HepG2 (cell line): ENCODE measurements around the gene FCHO1. TPM values are rescaled to one million over a fixed set of nuclear protein-coding genes. Genes with fewer than 3 reads are reported as not detected.

Experiments used
- AGO2 ChIP-seq: fragments of 200-400 bp; formaldehyde crosslinking; optimal IDR thresholded peaks from 2 replicates; pipeline ENCODE3; 2017; ENCODE audit warnings: mild to moderate bottlenecking, low read depth, low read length, moderate library complexity
- CHD2 ChIP-seq: IDR thresholded peaks from 2 replicates; pipeline ENCODE4 v1.6.1; 2011; ENCODE audit warnings: low read depth, low read length, improper control_type of control experiment
- EP300 ChIP-seq, 3 experiments: sonication (generic) in 1 of 3; formaldehyde crosslinking in 1 of 3; IDR thresholded peaks; 2 replicates each; pipeline versions ENCODE4 v1.5.1 to v1.6.1; 2011 to 2020; ENCODE audit warnings: low read depth in 2 of 3, low read length in 2 of 3, borderline replicate concordance in 1 of 3, improper control_type of control experiment in 1 of 3, mild to moderate bottlenecking in 1 of 3, missing genetic modification reagents in 1 of 3, moderate library complexity in 1 of 3
- FOXP1 ChIP-seq, 2 experiments: fragments of 450-650 bp in 1 of 2; IDR thresholded peaks; 2 replicates each; pipeline ENCODE4 v1.6.1; 2017 to 2018; ENCODE audit warnings: antibody characterized with exemption in 1 of 2
- HNF4G ChIP-seq, 2 experiments: sonication (generic) in 1 of 2; formaldehyde crosslinking in 1 of 2; IDR thresholded peaks; 2 replicates each; pipeline versions ENCODE4 v1.4.0 to v1.6.1; 2011 to 2020; ENCODE audit warnings: borderline replicate concordance in 2 of 2, low read depth in 2 of 2, mild to moderate bottlenecking in 2 of 2, low read length in 1 of 2, missing genetic modification reagents in 1 of 2, moderate library complexity in 1 of 2
- KDM6A ChIP-seq: IDR thresholded peaks from 2 replicates; pipeline ENCODE4 v1.6.1; 2016; ENCODE audit warnings: low read depth
- MTF2 ChIP-seq: sonication (generic); formaldehyde crosslinking; IDR thresholded peaks from 2 replicates; pipeline ENCODE4 v1.5.0; 2020; ENCODE audit warnings: missing genetic modification reagents, borderline replicate concordance
- NR2F6 ChIP-seq, 2 experiments: IDR thresholded peaks; 2 replicates each; pipeline ENCODE4 v1.6.1; 2016; ENCODE audit warnings: antibody characterized with exemption in 1 of 2, mild to moderate bottlenecking in 1 of 2
- PHF21A ChIP-seq: sonication (generic); formaldehyde crosslinking; IDR thresholded peaks from 2 replicates; pipeline ENCODE4 v1.5.0; 2020; ENCODE audit warnings: mild to moderate bottlenecking, missing genetic modification reagents
- PITX1 ChIP-seq: sonication (generic); formaldehyde crosslinking; IDR thresholded peaks from 2 replicates; pipeline ENCODE4 v1.5.1; 2020; ENCODE audit warnings: mild to moderate bottlenecking, missing genetic modification reagents
- RFX1 ChIP-seq: fragments of 450-650 bp; IDR thresholded peaks from 2 replicates; pipeline ENCODE4 v1.6.1; 2017
- SMAD1 ChIP-seq: sonication (generic); formaldehyde crosslinking; IDR thresholded peaks from 2 replicates; pipeline ENCODE4 v1.4.0; 2020; ENCODE audit warnings: missing genetic modification reagents, low read depth, mild to moderate bottlenecking, borderline replicate concordance
- SOX13 ChIP-seq, 3 experiments: fragments of 450-650 bp in 1 of 3; sonication (generic) in 1 of 3; formaldehyde crosslinking in 1 of 3; IDR thresholded peaks in 2 of 3; conservative IDR thresholded peaks in 1 of 3; 2 replicates each; pipeline versions ENCODE4 v1.5.0 to v1.6.1; 2016 to 2020; ENCODE audit warnings: antibody characterized with exemption in 1 of 3, mild to moderate bottlenecking in 1 of 3, missing compliant biosample characterization in 1 of 3, missing genetic modification reagents in 1 of 3, moderate library complexity in 1 of 3
- ZBTB7B ChIP-seq: sonication (generic); formaldehyde crosslinking; IDR thresholded peaks from 2 replicates; pipeline ENCODE4 v1.4.0; 2020; ENCODE audit warnings: missing genetic modification reagents
- ZMYM2 ChIP-seq: sonication (generic); formaldehyde crosslinking; IDR thresholded peaks from 2 replicates; pipeline ENCODE4 v1.8.0; 2022; ENCODE audit warnings: mild to moderate bottlenecking, missing genetic modification reagents
- ZNF331 ChIP-seq: sonication (generic); formaldehyde crosslinking; IDR thresholded peaks from 2 replicates; pipeline ENCODE4 v1.4.0; 2020; ENCODE audit warnings: missing genetic modification reagents
- ZNF451 ChIP-seq: sonication (generic); formaldehyde crosslinking; IDR thresholded peaks from 2 replicates; pipeline ENCODE4 v1.5.0; 2020; ENCODE audit warnings: mild to moderate bottlenecking, missing genetic modification reagents
- ZNF75D ChIP-seq: sonication (generic); formaldehyde crosslinking; IDR thresholded peaks from 2 replicates; pipeline ENCODE4 v1.8.1; 2023; ENCODE audit warnings: missing genetic modification reagents, mild to moderate bottlenecking, borderline replicate concordance
- ZNF776 ChIP-seq: sonication (generic); formaldehyde crosslinking; IDR thresholded peaks from 2 replicates; pipeline ENCODE4 v1.4.0; 2020; ENCODE audit warnings: mild to moderate bottlenecking, missing genetic modification reagents
- polyA plus RNA-seq, 8 experiments: library from polyadenylated mRNA; depleted of rRNA in 3 of 8; stranded (reverse) in 7 of 8; unstranded in 1 of 8; fragments of >200 nt; fragmentation: Illumina TruSeq in 4 of 8; extraction: Trizol in 4 of 8; gene quantifications; 2 replicates each; pipeline versions ENCODE4 v1.2.1 to v1.2.3, GENCODE V29; 2011 to 2016; ENCODE audit warnings: low read depth in 4 of 8, missing spikeins in 1 of 8, mixed read lengths in 1 of 8; ENCODE audit not compliant: insufficient read depth in 1 of 8
- total RNA-seq, 5 experiments: library from RNA; depleted of rRNA; stranded (reverse); fragments of >200 nt; fragmentation: Illumina TruSeq; extraction: Trizol; gene quantifications; 2 replicates each; pipeline ENCODE4 v1.2.3, GENCODE V29; 2016; ENCODE audit warnings: low read depth in 1 of 5
- TF ChIP-seq, protein P1 (sequence below): sonication (generic); formaldehyde crosslinking; IDR thresholded peaks from 2 replicates; pipeline ENCODE4 v1.5.1; 2020; ENCODE audit warnings: mild to moderate bottlenecking, missing genetic modification reagents, moderate library complexity
- TF ChIP-seq, protein P2 (sequence below): sonication (generic); formaldehyde crosslinking; IDR thresholded peaks from 2 replicates; pipeline ENCODE4 v1.8.0; 2022; ENCODE audit warnings: missing genetic modification reagents, low read depth, mild to moderate bottlenecking, borderline replicate concordance
- TF ChIP-seq, protein P3 (sequence below): sonication (generic); formaldehyde crosslinking; IDR thresholded peaks from 2 replicates; pipeline ENCODE4 v1.4.0; 2020; ENCODE audit warnings: missing genetic modification reagents

FCHO1 gene
- total and polyA plus RNA-seq, 2 of the 13 experiments (the other 11 are each of a cell fraction or from before 2014, with no cell fraction given), result 1.3 to 3.1 TPM

DNA sequence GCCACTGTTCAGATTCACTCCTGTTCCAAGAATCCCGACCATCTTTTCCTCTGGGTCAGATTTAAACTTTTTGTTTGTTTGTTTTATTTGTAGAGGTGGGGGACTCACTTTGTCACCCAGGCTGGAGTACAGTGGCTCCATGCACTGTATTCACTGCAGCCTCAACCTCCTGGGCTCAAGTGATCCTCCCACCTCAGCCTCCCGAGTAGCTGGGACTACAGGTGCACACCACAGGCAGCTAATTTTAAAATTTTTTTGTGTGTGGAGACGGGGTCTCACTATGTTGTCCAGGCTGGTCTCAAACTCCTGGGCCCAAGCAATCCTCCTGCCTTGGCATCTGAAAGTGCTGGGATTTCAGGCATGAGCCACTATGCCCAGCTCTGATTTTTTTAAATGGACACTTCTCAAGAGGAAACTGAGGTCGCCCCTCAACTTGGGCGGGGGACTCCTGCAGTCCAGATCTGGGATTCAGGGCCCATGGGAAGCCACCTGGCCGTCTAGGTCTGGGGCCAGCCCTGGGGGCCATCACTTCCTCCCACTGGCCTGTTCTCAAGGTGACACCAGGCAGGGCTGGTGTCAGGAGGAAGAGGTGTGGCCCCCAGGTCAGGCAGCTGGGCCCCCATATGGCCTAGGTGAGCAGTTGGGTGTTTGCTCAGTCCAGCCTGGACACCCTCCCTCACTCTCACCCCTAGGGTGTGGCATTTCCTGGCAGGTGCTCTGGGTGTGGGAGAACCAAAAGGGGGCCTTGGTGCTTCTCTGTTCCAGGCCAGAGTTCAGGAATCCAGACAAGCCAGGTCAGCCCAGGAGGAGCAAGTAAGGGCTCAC is 44.9 kb downstream of the FCHO1 start (continued):
- TF ChIP-seq, protein P1, sequence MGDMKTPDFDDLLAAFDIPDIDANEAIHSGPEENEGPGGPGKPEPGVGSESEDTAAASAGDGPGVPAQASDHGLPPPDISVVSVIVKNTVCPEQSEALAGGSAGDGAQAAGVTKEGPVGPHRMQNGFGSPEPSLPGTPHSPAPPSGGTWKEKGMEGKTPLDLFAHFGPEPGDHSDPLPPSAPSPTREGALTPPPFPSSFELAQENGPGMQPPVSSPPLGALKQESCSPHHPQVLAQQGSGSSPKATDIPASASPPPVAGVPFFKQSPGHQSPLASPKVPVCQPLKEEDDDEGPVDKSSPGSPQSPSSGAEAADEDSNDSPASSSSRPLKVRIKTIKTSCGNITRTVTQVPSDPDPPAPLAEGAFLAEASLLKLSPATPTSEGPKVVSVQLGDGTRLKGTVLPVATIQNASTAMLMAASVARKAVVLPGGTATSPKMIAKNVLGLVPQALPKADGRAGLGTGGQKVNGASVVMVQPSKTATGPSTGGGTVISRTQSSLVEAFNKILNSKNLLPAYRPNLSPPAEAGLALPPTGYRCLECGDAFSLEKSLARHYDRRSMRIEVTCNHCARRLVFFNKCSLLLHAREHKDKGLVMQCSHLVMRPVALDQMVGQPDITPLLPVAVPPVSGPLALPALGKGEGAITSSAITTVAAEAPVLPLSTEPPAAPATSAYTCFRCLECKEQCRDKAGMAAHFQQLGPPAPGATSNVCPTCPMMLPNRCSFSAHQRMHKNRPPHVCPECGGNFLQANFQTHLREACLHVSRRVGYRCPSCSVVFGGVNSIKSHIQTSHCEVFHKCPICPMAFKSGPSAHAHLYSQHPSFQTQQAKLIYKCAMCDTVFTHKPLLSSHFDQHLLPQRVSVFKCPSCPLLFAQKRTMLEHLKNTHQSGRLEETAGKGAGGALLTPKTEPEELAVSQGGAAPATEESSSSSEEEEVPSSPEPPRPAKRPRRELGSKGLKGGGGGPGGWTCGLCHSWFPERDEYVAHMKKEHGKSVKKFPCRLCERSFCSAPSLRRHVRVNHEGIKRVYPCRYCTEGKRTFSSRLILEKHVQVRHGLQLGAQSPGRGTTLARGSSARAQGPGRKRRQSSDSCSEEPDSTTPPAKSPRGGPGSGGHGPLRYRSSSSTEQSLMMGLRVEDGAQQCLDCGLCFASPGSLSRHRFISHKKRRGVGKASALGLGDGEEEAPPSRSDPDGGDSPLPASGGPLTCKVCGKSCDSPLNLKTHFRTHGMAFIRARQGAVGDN, result peak; percentile 64
- TF ChIP-seq NR2F6 (IDR thresholded peaks at IDR 0.05) (0 out of 2 replicates have a peak, but pooled peaks have one; percentile 38), NR2F6 (CRISPR knock-in tag; IDR thresholded peaks at IDR 0.05) (0 out of 2 replicates have a peak, but pooled peaks have one; percentile 52), ZNF75D (no peak), ZBTB7B (CRISPR knock-in tag) (0 out of 2 replicates have a peak, but pooled peaks have one; percentile 17), PHF21A (peak; percentile 67), KDM6A (peak; percentile 34; the same call in 1 of the 2 replicates), FOXP1 (IDR thresholded peaks at IDR 0.05) (no peak), FOXP1 (CRISPR knock-in tag; IDR thresholded peaks at IDR 0.05) (peak; percentile 17; the same call in 1 of the 2 replicates), PITX1 (CRISPR knock-in tag) (peak; percentile 55; the same call in 1 of the 2 replicates), SMAD1 (CRISPR knock-in tag) (no peak), ZMYM2 (CRISPR knock-in tag) (no peak), EP300 (IDR thresholded peaks at IDR 0.05; ENCODE audit: low read depth in 2 of 2, low read length in 2 of 2) (peak in 1 of 2 experiments; percentile 24; a peak in 1 of 4 replicates), EP300 (CRISPR knock-in tag; IDR thresholded peaks at IDR 0.05; ENCODE audit: borderline replicate concordance) (no peak), RFX1 (no peak), HNF4G (IDR thresholded peaks at IDR 0.05; ENCODE audit: borderline replicate concordance, low read depth, low read length) (0 out of 2 replicates have a peak, but pooled peaks have one; percentile 24), HNF4G (CRISPR knock-in tag; IDR thresholded peaks at IDR 0.05; ENCODE audit: borderline replicate concordance, low read depth) (no peak), AGO2 (no peak), CHD2 (no peak), ZNF776 (CRISPR knock-in tag) (no peak), ZNF451 (CRISPR knock-in tag) (peak; percentile 27; the same call in 1 of the 2 replicates), ZNF331 (CRISPR knock-in tag) (no peak), SOX13 (IDR thresholded peaks at IDR 0.05) (no peak), SOX13 (CRISPR knock-in tag; conservative IDR thresholded peaks at IDR 0.05 in 1 of 2, IDR thresholded peaks at IDR 0.05 in 1 of 2) (0 out of 4 replicates have a peak, but pooled peaks of 1 of the 2 experiments have one; percentile 10), MTF2 (CRISPR knock-in tag) (no peak)
- TF ChIP-seq, protein P2, sequence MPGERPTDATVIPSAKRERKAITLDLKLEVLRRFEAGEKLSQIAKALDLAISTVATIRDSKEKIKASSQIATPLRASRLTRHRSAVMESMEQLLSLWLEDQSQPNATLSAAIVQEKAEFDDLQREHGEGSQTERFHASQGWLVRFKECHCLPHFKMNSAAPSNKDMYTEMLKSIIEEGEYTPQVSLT (CRISPR knock-in tag), result no peak
- TF ChIP-seq, protein P3, sequence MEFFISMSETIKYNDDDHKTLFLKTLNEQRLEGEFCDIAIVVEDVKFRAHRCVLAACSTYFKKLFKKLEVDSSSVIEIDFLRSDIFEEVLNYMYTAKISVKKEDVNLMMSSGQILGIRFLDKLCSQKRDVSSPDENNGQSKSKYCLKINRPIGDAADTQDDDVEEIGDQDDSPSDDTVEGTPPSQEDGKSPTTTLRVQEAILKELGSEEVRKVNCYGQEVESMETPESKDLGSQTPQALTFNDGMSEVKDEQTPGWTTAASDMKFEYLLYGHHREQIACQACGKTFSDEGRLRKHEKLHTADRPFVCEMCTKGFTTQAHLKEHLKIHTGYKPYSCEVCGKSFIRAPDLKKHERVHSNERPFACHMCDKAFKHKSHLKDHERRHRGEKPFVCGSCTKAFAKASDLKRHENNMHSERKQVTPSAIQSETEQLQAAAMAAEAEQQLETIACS (CRISPR knock-in tag), result no peak
